ENCODE results near the gene IL1R1. TPM values are rescaled to one million over a fixed set of nuclear protein-coding genes. Genes with fewer than 3 reads are reported as not detected.

Gene IL1R1
- total RNA-seq, 1 donor from 2014 or later, result 8.7 TPM

DNA sequence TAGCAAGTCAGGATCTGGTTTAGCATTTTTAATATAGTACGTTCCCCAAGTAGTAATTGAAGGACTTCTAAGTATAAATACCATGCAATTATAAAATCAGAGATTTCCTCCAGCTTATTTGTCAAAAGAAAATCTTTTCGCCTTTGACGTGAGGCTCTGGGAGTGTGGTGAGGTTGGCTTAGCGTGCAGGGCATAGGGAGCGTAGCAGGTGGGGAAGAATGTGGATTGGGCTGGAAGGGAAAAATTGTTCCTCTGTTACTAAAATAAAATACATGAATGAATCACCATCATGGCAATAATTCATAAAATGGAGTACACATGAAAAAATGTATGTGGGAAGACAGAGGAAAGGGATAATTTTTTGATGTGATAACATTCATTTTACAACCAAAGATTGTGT lies 38.8 kb downstream of the IL1R1 start:
- Histone ChIP-seq H3K27me3 (ENCODE audit: control insufficient read depth, insufficient read depth, low read length) (no peaks in the 10 kb centered on the region), H3K4me3 (ENCODE audit: low read depth, low read length) (no peak overlapping the region), H3K36me3 (ENCODE audit: control insufficient read depth, insufficient read depth, low read length) (peaks cover 2% of the 10 kb centered on the region)
- TF ChIP-seq CTCF (IDR thresholded peaks at IDR 0.05; ENCODE audit: insufficient read depth, low read length, poor library complexity, severe bottlenecking), result no peak
- DNase-seq (ENCODE audit: low read depth), result no peak

DNA sequence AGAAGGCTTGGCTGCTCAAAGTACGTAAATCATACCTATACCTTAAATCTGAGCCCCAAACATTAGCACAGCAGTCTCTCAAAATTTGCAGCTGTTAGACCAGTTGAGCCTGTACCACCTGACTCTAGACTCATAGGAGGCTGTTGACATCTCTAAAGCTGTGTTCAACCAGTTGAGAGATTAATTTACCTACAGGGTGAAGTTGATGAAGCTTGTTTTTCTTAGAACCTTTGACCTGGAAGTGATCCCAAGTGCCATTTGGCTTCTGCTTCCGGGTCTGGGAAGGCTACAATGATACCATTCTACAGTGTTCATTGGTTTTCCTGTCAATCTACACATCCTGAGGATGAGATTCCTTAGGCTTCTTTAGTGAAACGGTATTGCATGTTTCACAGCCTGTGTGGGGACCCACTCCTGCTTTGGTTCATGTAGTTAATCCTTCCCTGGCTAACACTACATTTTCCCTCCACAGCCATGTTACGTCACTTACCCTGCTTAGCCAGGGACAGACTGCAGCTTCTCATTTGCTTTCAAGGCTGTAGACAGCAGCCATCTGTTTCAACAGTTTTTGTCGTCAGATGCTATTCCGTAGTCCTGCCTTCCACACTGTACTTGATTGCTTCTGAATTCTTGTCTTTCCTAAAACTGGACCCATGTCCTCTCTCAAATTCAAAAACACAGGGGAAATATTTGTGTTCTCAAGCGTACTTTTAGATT lies 39.5 kb downstream of the IL1R1 start:
- H3K27me3 ChIP-seq (ENCODE audit: control insufficient read depth, insufficient read depth, low read length), result no peaks in the 10 kb centered on the region
- no peak for DNase-seq (ENCODE audit: low read depth)
- H3K4me3 ChIP-seq (ENCODE audit: low read depth, low read length), result no peak overlapping the region
- no peaks in the 10 kb centered on the region for H3K36me3 ChIP-seq (ENCODE audit: control insufficient read depth, insufficient read depth, low read length)
- TF ChIP-seq CTCF (IDR thresholded peaks at IDR 0.05; ENCODE audit: insufficient read depth, low read length, poor library complexity, severe bottlenecking), result no peak

GRCh38 chr2:102184018-102184417 lies 41.5 kb downstream of the IL1R1 start:
- no peaks in the 10 kb centered on the region for H3K36me3 ChIP-seq (ENCODE audit: control insufficient read depth, insufficient read depth, low read length)
- DNase-seq (ENCODE audit: low read depth), result no peak
- no peak for TF ChIP-seq CTCF (IDR thresholded peaks at IDR 0.05; ENCODE audit: insufficient read depth, low read length, poor library complexity, severe bottlenecking)
- no peak overlapping the region for H3K4me3 ChIP-seq (ENCODE audit: low read depth, low read length)
- no peaks in the 10 kb centered on the region for H3K27me3 ChIP-seq (ENCODE audit: control insufficient read depth, insufficient read depth, low read length)

DNA sequence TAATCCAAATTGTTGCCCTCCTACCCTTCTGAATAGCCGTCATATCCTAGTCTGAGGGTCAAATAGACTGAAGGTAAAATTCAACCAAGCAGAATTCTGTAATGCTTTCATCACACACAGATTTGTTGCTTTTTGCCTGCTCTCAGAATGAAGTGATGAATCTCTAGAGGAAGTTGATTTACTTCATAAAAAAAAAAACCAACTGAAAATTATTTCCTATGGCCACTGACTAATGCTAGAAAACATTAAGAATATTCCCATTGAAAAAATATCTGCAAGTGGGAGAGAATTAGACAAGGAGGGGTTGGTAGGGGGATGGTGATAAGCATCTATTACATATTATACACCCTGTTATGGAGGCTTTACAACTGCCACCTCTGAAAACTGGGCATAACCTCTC lies 42.0 kb downstream of the IL1R1 start:
- DNase-seq (ENCODE audit: low read depth), result no peak

GRCh38 chr2:102185347-102185746 lies 42.8 kb downstream of the IL1R1 start:
- no peaks in the 10 kb centered on the region for H3K27me3 ChIP-seq (ENCODE audit: control insufficient read depth, insufficient read depth, low read length)
- peak; percentile 47 for TF ChIP-seq CTCF (IDR thresholded peaks at IDR 0.05; ENCODE audit: insufficient read depth, low read length, poor library complexity, severe bottlenecking)
- no peak for DNase-seq (ENCODE audit: low read depth)
- no peak overlapping the region for H3K4me3 ChIP-seq (ENCODE audit: low read depth, low read length)
- no peaks in the 10 kb centered on the region for H3K36me3 ChIP-seq (ENCODE audit: control insufficient read depth, insufficient read depth, low read length)

More for the DNA sequence above, 42.0 kb downstream of the IL1R1 start:
- no peak for TF ChIP-seq CTCF (IDR thresholded peaks at IDR 0.05; ENCODE audit: insufficient read depth, low read length, poor library complexity, severe bottlenecking)
- Histone ChIP-seq H3K4me3 (ENCODE audit: low read depth, low read length) (no peak overlapping the region), H3K27me3 (ENCODE audit: control insufficient read depth, insufficient read depth, low read length) (no peaks in the 10 kb centered on the region), H3K36me3 (ENCODE audit: control insufficient read depth, insufficient read depth, low read length) (no peaks in the 10 kb centered on the region)

All from kidney epithelial cell (primary cell).